Mesenchymal stem cell (in vitro differentiated cells and primary cell): ENCODE measurements around the gene ZNF334. TPM values are rescaled to one million over a fixed set of nuclear protein-coding genes. Genes with fewer than 3 reads are reported as not detected.

Experiments
- DNase-seq: peaks from one replicate; pipeline ENCODE4 v3.0.0-alpha.2; 2013
- H2AFZ ChIP-seq: one replicate; pipeline ENCODE4 v1.6.1; 2013; ENCODE audit warnings: low read depth, mild to moderate bottlenecking, control low read depth, inconsistent platforms, low read length, moderate library complexity
- H2AK5ac ChIP-seq: 2 replicates; pipeline ENCODE4 v1.6.1; 2013; ENCODE audit warnings: low read length, moderate library complexity, mild to moderate bottlenecking, inconsistent platforms; ENCODE audit not compliant: severe bottlenecking
- H2BK120ac ChIP-seq: one replicate; pipeline ENCODE4 v1.6.1; 2013; ENCODE audit warnings: low read depth, mild to moderate bottlenecking, inconsistent platforms, low read length, moderate library complexity
- H2BK12ac ChIP-seq, 2 experiments: one replicate each; pipeline ENCODE4 v1.6.1; 2013; ENCODE audit warnings: inconsistent platforms in 2 of 2, low read length in 2 of 2, mild to moderate bottlenecking in 2 of 2, moderate library complexity in 2 of 2, control low read depth in 1 of 2
- H2BK15ac ChIP-seq: one replicate; pipeline ENCODE4 v1.6.1; 2013; ENCODE audit warnings: mild to moderate bottlenecking, low read depth, inconsistent platforms; ENCODE audit not compliant: poor library complexity, severe bottlenecking
- H2BK5ac ChIP-seq: 2 replicates; pipeline ENCODE4 v1.6.1; 2013; ENCODE audit warnings: low read depth, mild to moderate bottlenecking, low read length, control low read depth, inconsistent platforms; ENCODE audit not compliant: poor library complexity, severe bottlenecking
- H3K14ac ChIP-seq, 2 experiments: one replicate each; pipeline ENCODE4 v1.6.1; 2013; ENCODE audit warnings: inconsistent platforms in 2 of 2, low read length in 2 of 2, control low read depth in 1 of 2, mild to moderate bottlenecking in 1 of 2, moderate library complexity in 1 of 2
- H3K18ac ChIP-seq, 2 experiments: one replicate each; pipeline ENCODE4 v1.6.1; 2013; ENCODE audit warnings: inconsistent platforms in 2 of 2, low read length in 2 of 2, control low read depth in 1 of 2, low read depth in 1 of 2, mild to moderate bottlenecking in 1 of 2
- H3K23ac ChIP-seq, 2 experiments: one replicate each; pipeline ENCODE4 v1.6.1; 2013; ENCODE audit warnings: inconsistent platforms in 2 of 2, low read length in 2 of 2, mild to moderate bottlenecking in 2 of 2, moderate library complexity in 2 of 2, control low read depth in 1 of 2
- H3K27ac ChIP-seq: 2 replicates; pipeline ENCODE4 v1.5.1; 2013; ENCODE audit warnings: mild to moderate bottlenecking, moderate library complexity, low read length, control low read depth, inconsistent platforms; ENCODE audit not compliant: poor library complexity, severe bottlenecking
- H3K27me3 ChIP-seq, 2 experiments: 2 replicates each; pipeline versions ENCODE4 v1.6.1 to v1.7.0; 2013; ENCODE audit warnings: low read length in 2 of 2, mild to moderate bottlenecking in 2 of 2, moderate library complexity in 2 of 2, control low read depth in 1 of 2, inconsistent platforms in 1 of 2; ENCODE audit not compliant: control insufficient read depth in 1 of 2, insufficient read depth in 1 of 2
- H3K36me3 ChIP-seq, 2 experiments: 2 replicates each; pipeline versions ENCODE4 v1.6.1 to v1.7.0; 2013; ENCODE audit warnings: low read length in 2 of 2, control low read depth in 1 of 2, inconsistent platforms in 1 of 2, low read depth in 1 of 2, mild to moderate bottlenecking in 1 of 2; ENCODE audit not compliant: insufficient read depth in 2 of 2, control insufficient read depth in 1 of 2
- H3K4ac ChIP-seq, 2 experiments: one replicate each; pipeline ENCODE4 v1.6.1; 2013; ENCODE audit warnings: inconsistent platforms in 2 of 2, low read length in 2 of 2, mild to moderate bottlenecking in 2 of 2, moderate library complexity in 2 of 2, control low read depth in 1 of 2, low read depth in 1 of 2
- H3K4me1 ChIP-seq: 2 replicates; pipeline ENCODE4 v1.6.1; 2013; ENCODE audit warnings: low read depth, low read length, control low read depth; ENCODE audit not compliant: control insufficient read depth, insufficient read depth
- H3K4me2 ChIP-seq: 2 replicates; pipeline ENCODE4 v1.6.1; 2013; ENCODE audit warnings: low read length, mild to moderate bottlenecking, inconsistent platforms; ENCODE audit not compliant: poor library complexity, severe bottlenecking
- H3K4me3 ChIP-seq, 2 experiments: 2 replicates each; pipeline versions ENCODE4 v1.5.1 to v1.7.0; 2013; ENCODE audit warnings: low read length in 2 of 2, mild to moderate bottlenecking in 2 of 2, control low read depth in 1 of 2, low read depth in 1 of 2; ENCODE audit not compliant: insufficient read depth in 1 of 2
- H3K79me1 ChIP-seq: replicated peaks from 2 replicates; pipeline ENCODE4 v1.6.1; 2013; ENCODE audit warnings: mild to moderate bottlenecking, control low read depth, low read length, inconsistent platforms; ENCODE audit not compliant: poor library complexity, severe bottlenecking
- H3K9ac ChIP-seq: 2 replicates; pipeline ENCODE4 v1.7.0; 2013; ENCODE audit warnings: mild to moderate bottlenecking, low read length, moderate library complexity
- H3K9me3 ChIP-seq: 2 replicates; pipeline ENCODE4 v1.7.0; 2013; ENCODE audit warnings: mild to moderate bottlenecking, low read length; ENCODE audit not compliant: control insufficient read depth
- H4K8ac ChIP-seq: one replicate; pipeline ENCODE4 v1.6.1; 2013; ENCODE audit warnings: inconsistent platforms, mild to moderate bottlenecking, low read length, moderate library complexity
- H4K91ac ChIP-seq: one replicate; pipeline ENCODE4 v1.6.1; 2013; ENCODE audit warnings: mild to moderate bottlenecking, low read length, inconsistent platforms
- WGBS: methylation state at CpG from one replicate; pipeline ENCODE4 v1.1.7; 2013; ENCODE audit warnings: mixed read lengths; 5-methylcytosine and 5-hydroxymethylcytosine counted together
- polyA plus RNA-seq, 2 experiments: library from polyadenylated mRNA; stranded (reverse); fragments of 200-250 nt; gene quantifications; one replicate each; pipeline ENCODE4 v1.2.3, GENCODE V29; 2013

The ZNF334 gene
- 2.8 TPM for polyA plus RNA-seq (2013, experiment 1 of 2)
- 2.6 TPM for polyA plus RNA-seq (2013, experiment 2 of 2)

GRCh38 chr20:46512943-46513844, at the start of gene ZNF334:
TSS of gene ZNF334 (minus strand) at chr20:46513559. CDS start at chr20:46512102, 1,457 bp downstream.
- no peak within 1 kb of the TSS for H2BK12ac ChIP-seq
- peak within 1 kb of the TSS; percentile 37 for H2AK5ac ChIP-seq
- H3K4me2 ChIP-seq: peak within 1 kb of the TSS; percentile 83
- peak within 1 kb of the TSS; percentile 76 to 85 for H3K4me3 ChIP-seq
- peak within 1 kb of the TSS; percentile 90 for H2AFZ ChIP-seq
- DNase-seq: peak; percentile 58
- peak within 1 kb of the TSS; percentile 25 to 91 for H3K18ac ChIP-seq
- H3K4me1 ChIP-seq: no peaks in the 10 kb centered on the region
- peak within 1 kb of the TSS in 1 of 2 experiments; percentile 92 for H3K23ac ChIP-seq
- peaks cover 4% of the 10 kb centered on the region for H3K79me1 ChIP-seq
- H3K9me3 ChIP-seq: no peaks in the 10 kb centered on the region
- H2BK15ac ChIP-seq: peak within 1 kb of the TSS; percentile 15
- H3K9ac ChIP-seq: peak within 1 kb of the TSS; percentile 81
- no peaks in the 10 kb centered on the region for H3K36me3 ChIP-seq
- 5% methylated on average over 48 of the region's 49 CpGs for WGBS
- peak within 1 kb of the TSS; percentile 7 for H3K27ac ChIP-seq
- H3K4ac ChIP-seq: peak within 1 kb of the TSS; percentile 16 to 52
- H2BK120ac ChIP-seq: no peak within 1 kb of the TSS
- peak within 1 kb of the TSS; percentile 100 for H4K8ac ChIP-seq
- H3K27me3 ChIP-seq: peaks cover 6 to 11% of the 10 kb centered on the region in 2 experiments
- H2BK5ac ChIP-seq: no peak within 1 kb of the TSS
- H4K91ac ChIP-seq: peak within 1 kb of the TSS; percentile 86
- H3K14ac ChIP-seq: peak within 1 kb of the TSS; percentile 70 to 95

- Histone ChIP-seq H3K27ac (no peak overlapping the region), H2BK12ac (no peak overlapping the region), H4K91ac (no peak overlapping the region), H4K8ac (peak overlapping the region; percentile 4), H2AK5ac (no peak overlapping the region), H3K9me3 (no peaks in the 10 kb centered on the region), H3K79me1 (no peaks in the 10 kb centered on the region), H3K18ac (no peak overlapping the region), H3K4me3 (peak overlapping the region; percentile 16 to 52), H3K9ac (peak overlapping the region; percentile 66), H3K14ac (no peak overlapping the region), H3K36me3 (no peaks in the 10 kb centered on the region), H2AFZ (peak overlapping the region; percentile 72), H3K4me1 (peaks cover 7% of the 10 kb centered on the region), H3K23ac (no peak overlapping the region), H2BK15ac (peak overlapping the region; percentile 78), H3K4ac (no peak overlapping the region), H3K27me3 (no peaks in the 10 kb centered on the region), H2BK120ac (no peak overlapping the region), H2BK5ac (no peak overlapping the region), H3K4me2 (peak overlapping the region; percentile 47)
- WGBS: 24% methylated on average over 19 of the region's 19 CpGs
- peak; percentile 65 for DNase-seq
Measured at GRCh38 chr20:46562373-46563169, 49.2 kb upstream of the ZNF334 start.

GRCh38 chr20:46562009-46562372, 48.6 kb upstream of the ZNF334 start:
- 68% methylated on average over 5 of the region's 5 CpGs for WGBS
- no peak overlapping the region for H2BK15ac ChIP-seq

More at GRCh38 chr20:46562009-46562372, 48.6 kb upstream of the ZNF334 start:
- Histone ChIP-seq H3K36me3 (no peaks in the 10 kb centered on the region), H3K9ac (peak overlapping the region; percentile 66), H2AFZ (peak overlapping the region; percentile 18), H2AK5ac (no peak overlapping the region), H3K4ac (no peak overlapping the region), H3K18ac (no peak overlapping the region), H3K14ac (no peak overlapping the region), H3K79me1 (no peaks in the 10 kb centered on the region), H2BK120ac (no peak overlapping the region), H2BK5ac (no peak overlapping the region), H4K8ac (no peak overlapping the region), H3K4me2 (no peak overlapping the region), H4K91ac (no peak overlapping the region), H2BK12ac (no peak overlapping the region), H3K27ac (no peak overlapping the region), H3K27me3 (peaks cover 0 to 3% of the 10 kb centered on the region in 2 experiments), H3K4me1 (peaks cover 7% of the 10 kb centered on the region), H3K4me3 (peak overlapping the region in 1 of 2 experiments; percentile 52), H3K23ac (no peak overlapping the region), H3K9me3 (no peaks in the 10 kb centered on the region)
- DNase-seq: no peak
